GM21528 (cell line): Measurements from ENCODE around the gene OTULINL.

Experiments used
- ATAC-seq: cut with Tn5 transposase; IDR thresholded peaks from one replicate; pipeline ENCODE4 v1.9.1; 2021; ENCODE audit warnings: mild to moderate bottlenecking, moderate library complexity; ENCODE audit not compliant: unreplicated experiment, low FRiP score

Gene OTULINL

GRCh38 chr5:14574891-14575508 lies 6.6 kb upstream of the OTULINL start:
- no peak for ATAC-seq

GRCh38 chr5:14576206-14576605 lies 5.4 kb upstream of the OTULINL start:
- ATAC-seq = no peak

- ATAC-seq = no peak
These were observed 4.4 kb upstream of the OTULINL start for GRCh38 chr5:14577079-14577725.

GRCh38 chr5:14577971-14578370 lies 3.6 kb upstream of the OTULINL start:
- no peak for ATAC-seq

GRCh38 chr5:14579246-14579645 lies 2.3 kb upstream of the OTULINL start:
- no peak for ATAC-seq

GRCh38 chr5:14579731-14580397 lies 1.7 kb upstream of the OTULINL start:
- ATAC-seq = no peak

DNA sequence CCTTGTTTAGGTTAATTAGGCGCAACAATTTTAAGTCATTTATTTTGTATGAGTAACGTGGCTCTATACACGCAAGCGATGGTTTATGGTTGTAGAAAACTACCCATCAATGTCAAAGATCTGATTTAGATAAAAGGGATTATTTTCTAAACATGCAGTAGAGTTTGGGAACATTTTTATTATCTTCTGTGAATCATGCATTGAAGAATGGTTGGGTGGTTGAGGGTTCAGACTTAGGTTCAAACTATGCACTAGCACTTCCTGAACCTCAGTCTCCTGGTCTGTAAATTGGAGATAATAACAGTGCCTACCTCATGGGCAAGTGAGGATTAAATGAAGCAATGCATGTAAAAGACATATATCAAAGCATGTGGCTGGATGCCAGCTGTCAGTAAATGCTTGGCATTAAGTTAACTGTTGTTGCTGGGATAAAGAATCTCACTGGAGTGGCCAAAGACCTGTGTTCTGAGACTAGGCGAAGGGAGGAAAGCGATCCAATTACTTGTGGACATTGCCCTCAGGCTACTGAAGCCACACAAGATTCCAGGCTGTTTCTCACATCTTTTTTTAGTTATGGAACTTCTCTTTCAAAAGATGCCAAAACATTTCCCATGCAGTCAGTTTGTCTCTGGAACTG lies 1.1 kb upstream of the OTULINL start:
- no peak for ATAC-seq

DNA sequence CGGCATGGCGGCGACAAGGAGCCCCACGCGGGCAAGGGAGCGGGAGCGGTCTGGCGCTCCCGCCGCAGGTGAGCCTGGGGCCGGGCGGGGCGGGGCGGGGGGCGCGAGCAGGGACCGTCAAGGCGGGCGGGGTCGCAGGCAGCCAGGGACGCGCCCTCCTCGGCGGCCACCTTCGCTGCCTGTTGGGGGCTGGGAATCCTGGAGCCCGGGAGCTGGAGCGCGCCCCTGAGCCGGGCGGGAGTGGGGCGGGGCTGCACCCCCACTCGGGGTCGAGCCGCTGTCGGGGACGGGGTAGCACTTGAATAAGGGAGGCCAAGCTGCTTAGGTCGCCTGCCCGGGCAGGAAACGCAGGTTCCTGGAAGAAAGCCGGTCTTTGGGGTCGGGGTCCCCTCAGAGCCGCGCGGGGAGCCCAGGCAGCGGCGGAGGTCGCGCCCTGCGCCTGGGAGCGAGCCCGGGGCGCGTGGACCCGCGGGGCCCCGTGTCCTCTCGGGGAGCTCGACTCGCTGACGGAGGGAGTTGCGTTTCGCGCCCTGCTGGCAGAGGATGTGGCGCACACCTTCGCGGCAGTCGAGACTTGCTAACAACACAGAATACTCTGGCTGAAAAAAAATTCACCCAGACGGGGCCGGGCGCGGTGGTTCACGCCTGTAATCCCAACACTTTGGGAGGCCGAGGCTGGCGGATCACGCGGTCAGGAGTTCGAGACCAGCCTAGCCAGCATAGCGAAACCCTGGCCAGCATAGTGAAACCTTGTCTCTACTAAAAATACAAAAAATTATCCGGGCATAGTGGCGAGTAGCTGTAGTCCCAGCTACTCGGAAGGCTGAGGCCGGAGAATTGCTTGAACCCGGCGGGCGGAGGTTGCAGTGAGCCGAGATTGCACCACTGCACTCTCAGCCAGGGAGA lies 552 bp downstream of the OTULINL start:
- ATAC-seq = peak; percentile 77

- no peak for ATAC-seq
These were observed 1.2 kb downstream of the OTULINL start for GRCh38 chr5:14582797-14583137.

- no peak for ATAC-seq
These were observed 3.3 kb downstream of the OTULINL start for GRCh38 chr5:14584848-14585247.

- no peak for ATAC-seq
These were observed 5.6 kb downstream of the OTULINL start for GRCh38 chr5:14587150-14587549.

DNA sequence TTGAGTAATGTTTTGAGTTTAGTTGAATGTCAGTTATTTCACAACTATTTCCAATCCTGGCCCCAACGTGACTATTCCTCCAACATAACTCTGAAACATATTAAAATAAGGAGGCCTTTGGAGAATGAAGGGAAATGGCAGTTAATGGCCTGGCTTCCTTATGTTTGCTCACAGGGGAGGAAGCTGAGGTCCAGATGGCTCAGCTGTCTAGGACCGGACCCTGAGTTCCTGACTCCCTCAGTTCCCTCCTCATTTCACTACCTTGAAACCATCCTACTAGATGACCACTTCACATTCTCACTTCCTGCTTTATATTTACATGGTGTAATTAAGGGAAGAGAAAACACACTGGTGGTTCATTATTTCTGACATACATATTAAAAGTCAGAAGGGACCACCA lies 6.6 kb downstream of the OTULINL start:
- ATAC-seq = peak; percentile 57

GRCh38 chr5:14588758-14589543 lies 7.4 kb downstream of the OTULINL start:
- no peak for ATAC-seq

- ATAC-seq = no peak
These were observed 9.4 kb downstream of the OTULINL start for GRCh38 chr5:14590949-14591348.

DNA sequence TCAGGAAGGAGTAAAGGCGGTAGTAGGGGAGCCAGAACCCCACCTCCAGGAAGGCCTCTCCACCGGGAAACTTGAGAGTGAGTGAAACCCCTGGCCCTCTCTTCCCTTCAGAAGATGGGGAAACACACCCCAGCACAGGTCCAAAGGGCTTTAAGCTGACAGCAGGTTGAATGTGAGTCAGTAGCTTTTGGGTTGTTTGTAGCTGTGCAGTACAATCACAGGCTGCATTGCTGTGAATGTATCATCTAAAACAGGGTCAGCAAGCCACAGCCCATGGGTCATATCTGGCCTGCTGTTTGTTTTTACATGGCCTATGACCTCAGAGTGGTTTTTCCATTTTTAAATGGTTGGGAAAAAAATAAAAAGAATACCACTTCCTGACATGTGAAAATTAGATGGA lies 10.0 kb downstream of the OTULINL start:
- ATAC-seq = no peak

GRCh38 chr5:14593326-14594021 lies 11.9 kb downstream of the OTULINL start:
- ATAC-seq = no peak

GRCh38 chr5:14594378-14595074 lies 12.9 kb downstream of the OTULINL start:
- no peak for ATAC-seq

DNA sequence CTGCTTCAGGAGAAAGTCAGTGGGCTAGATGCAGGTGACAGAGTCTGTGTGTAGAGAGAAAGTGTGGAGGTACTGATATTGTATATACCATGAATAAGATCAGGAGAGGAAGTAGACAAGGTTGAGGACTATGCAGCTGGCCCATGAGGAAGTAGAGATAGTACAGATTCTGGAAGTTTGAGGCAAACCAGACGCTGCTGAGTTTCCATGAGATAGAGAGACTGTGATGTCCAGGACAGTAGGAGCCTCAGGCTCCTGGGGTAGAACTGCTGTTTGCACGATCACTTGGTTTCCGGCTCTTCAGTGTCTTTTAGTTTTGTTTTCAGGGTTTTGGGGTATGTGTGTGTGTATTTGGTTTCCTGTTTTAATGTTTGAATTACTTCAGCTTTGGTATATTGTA lies 13.6 kb downstream of the OTULINL start:
- peak; percentile 76 for ATAC-seq

DNA sequence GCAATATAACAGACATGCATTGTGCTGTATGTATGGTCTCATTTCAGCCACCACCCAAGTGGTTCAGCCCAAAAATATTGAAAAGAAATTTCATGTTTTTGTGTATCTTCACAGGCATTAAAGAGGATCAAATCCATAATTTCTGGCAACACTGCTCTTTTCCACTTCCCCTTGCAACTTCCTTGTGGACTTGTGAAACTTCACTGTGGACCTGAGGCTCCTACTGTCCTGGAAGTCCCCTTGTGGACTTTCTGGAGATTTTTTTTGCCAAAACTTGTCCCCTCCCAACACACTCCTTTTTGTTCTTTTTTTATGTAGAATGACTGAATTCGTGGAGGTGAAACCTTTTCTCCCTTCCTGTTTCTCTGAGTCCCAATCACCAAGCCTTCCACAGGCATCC lies 14.3 kb downstream of the OTULINL start:
- ATAC-seq = no peak
